Activated CD8-positive, alpha-beta memory T cell treated with anti-CD3 and anti-CD28 coated beads, Interleukin-2, amount 10 ng/mL, durations not matched to agents 7 days and 5 days (primary cell): ENCODE results near the gene SLCO6A1. TPM values are rescaled to one million over a fixed set of nuclear protein-coding genes. Genes with fewer than 3 reads are reported as not detected.

Experiments used
- ATAC-seq: fragments of 150-1000 bp; cut with Tn5 transposase; one replicate; pipeline ENCODE4 v1.10.0; 2021; ENCODE audit warnings: moderate library complexity
- CTCF ChIA-PET: fragments of 350-600 bp; sonication (Branson Sonifier 250); formaldehyde crosslinking; loops from one replicate; lab custom pipeline; 2021; ENCODE audit warnings: antibody characterized with exemption; lab: Charles Lee
- DNase-seq: peaks from one replicate; pipeline ENCODE4 v3.0.0-alpha.2; 2020
- H3K27ac Mint-ChIP-seq: one replicate; pipeline ENCODE4 v1.8.0; 2021; ENCODE audit warnings: mild to moderate bottlenecking, mixed read lengths
- H3K27me3 Mint-ChIP-seq: one replicate; pipeline ENCODE4 v1.8.0; 2021; ENCODE audit warnings: mixed read lengths
- H3K36me3 Mint-ChIP-seq: one replicate; pipeline ENCODE4 v1.8.0; 2021; ENCODE audit warnings: mild to moderate bottlenecking, mixed read lengths
- H3K4me1 Mint-ChIP-seq: one replicate; pipeline ENCODE4 v1.8.0; 2021; ENCODE audit warnings: mixed read lengths
- H3K4me3 Mint-ChIP-seq: one replicate; pipeline ENCODE4 v1.8.0; 2021; ENCODE audit warnings: mild to moderate bottlenecking, moderate library complexity, mixed read lengths
- H3K9me3 Mint-ChIP-seq: one replicate; pipeline ENCODE4 v1.8.0; 2022; ENCODE audit warnings: low read depth, mixed read lengths
- total RNA-seq, 2 experiments: library from RNA; stranded (reverse); gene quantifications; one replicate each; pipeline ENCODE4 v1.2.3, GENCODE V29; 2021

The SLCO6A1 gene
- total RNA-seq: not detected

- Mint-ChIP-seq H3K36me3 (no peaks in the 10 kb centered on the region), H3K4me3 (no peak within 1 kb of the TSS), H3K9me3 (no peaks in the 10 kb centered on the region), H3K27me3 (peaks cover 3% of the 10 kb centered on the region), H3K4me1 (no peaks in the 10 kb centered on the region), H3K27ac (no peak within 1 kb of the TSS)
- CTCF ChIA-PET: no interaction called here
- no peak for DNase-seq
- no peak for ATAC-seq
These were observed at the start of gene SLCO6A1 for GRCh38 chr5:102498271-102499034. TSS of gene SLCO6A1 (minus strand) at chr5:102499001. CDS start at chr5:102498844, 157 bp downstream.

GRCh38 chr5:102547141-102548035 is 48.6 kb upstream of the SLCO6A1 start:
- Mint-ChIP-seq H3K27me3 (peaks cover 2% of the 10 kb centered on the region), H3K36me3 (no peaks in the 10 kb centered on the region), H3K4me1 (no peaks in the 10 kb centered on the region), H3K27ac (no peak overlapping the region), H3K4me3 (no peak overlapping the region), H3K9me3 (no peaks in the 10 kb centered on the region)
- CTCF ChIA-PET: no interaction called here
- no peak for ATAC-seq
- no peak for DNase-seq

GRCh38 chr5:102545175-102545574 is 46.4 kb upstream of the SLCO6A1 start:
- Mint-ChIP-seq H3K27me3 (peaks cover 2% of the 10 kb centered on the region), H3K4me3 (no peak overlapping the region), H3K36me3 (no peaks in the 10 kb centered on the region), H3K9me3 (no peaks in the 10 kb centered on the region), H3K27ac (no peak overlapping the region), H3K4me1 (no peaks in the 10 kb centered on the region)
- no peak for DNase-seq
- CTCF ChIA-PET: interaction anchor here (1.4 kb wide), 1 partner anchor 9 kb away, joined by 3 read pairs; no protein-coding TSS in a partner anchor
- ATAC-seq: no peak

- Mint-ChIP-seq H3K27me3 (peaks cover 10% of the 10 kb centered on the region), H3K4me1 (no peaks in the 10 kb centered on the region)
- ATAC-seq: no peak
These were observed 43.3 kb upstream of the SLCO6A1 start for GRCh38 chr5:102542057-102542456.

GRCh38 chr5:102539996-102540728 is 41.4 kb upstream of the SLCO6A1 start:
- H3K27me3 Mint-ChIP-seq: peaks cover 13% of the 10 kb centered on the region
- CTCF ChIA-PET: no interaction called here

More at GRCh38 chr5:102542057-102542456, 43.3 kb upstream of the SLCO6A1 start:
- no peak overlapping the region for H3K27ac Mint-ChIP-seq
- H3K36me3 Mint-ChIP-seq: no peaks in the 10 kb centered on the region
- H3K9me3 Mint-ChIP-seq: no peaks in the 10 kb centered on the region
- no peak for DNase-seq
- CTCF ChIA-PET: no interaction called here
- H3K4me3 Mint-ChIP-seq: no peak overlapping the region

GRCh38 chr5:102539562-102539961 is 40.8 kb upstream of the SLCO6A1 start:
- no peaks in the 10 kb centered on the region for H3K4me1 Mint-ChIP-seq
- CTCF ChIA-PET: no interaction called here
- peaks cover 13% of the 10 kb centered on the region for H3K27me3 Mint-ChIP-seq
- H3K9me3 Mint-ChIP-seq: no peaks in the 10 kb centered on the region
- no peak overlapping the region for H3K4me3 Mint-ChIP-seq
- ATAC-seq (no peak), DNase-seq (no peak)
- no peak overlapping the region for H3K27ac Mint-ChIP-seq
- H3K36me3 Mint-ChIP-seq: no peaks in the 10 kb centered on the region

More at GRCh38 chr5:102539996-102540728, 41.4 kb upstream of the SLCO6A1 start:
- DNase-seq (no peak), ATAC-seq (no peak)
- Mint-ChIP-seq H3K27ac (no peak overlapping the region), H3K9me3 (no peaks in the 10 kb centered on the region), H3K4me3 (no peak overlapping the region), H3K36me3 (no peaks in the 10 kb centered on the region), H3K4me1 (no peaks in the 10 kb centered on the region)

GRCh38 chr5:102537011-102537410 is 38.2 kb upstream of the SLCO6A1 start:
- H3K9me3 Mint-ChIP-seq: no peaks in the 10 kb centered on the region
- H3K27me3 Mint-ChIP-seq: peaks cover 16% of the 10 kb centered on the region
- H3K36me3 Mint-ChIP-seq: no peaks in the 10 kb centered on the region
- DNase-seq: no peak
- CTCF ChIA-PET: no interaction called here
- no peak overlapping the region for H3K27ac Mint-ChIP-seq
- no peak for ATAC-seq
- H3K4me3 Mint-ChIP-seq: no peak overlapping the region
- no peaks in the 10 kb centered on the region for H3K4me1 Mint-ChIP-seq

- Mint-ChIP-seq H3K27ac (no peak overlapping the region), H3K36me3 (no peaks in the 10 kb centered on the region), H3K9me3 (no peaks in the 10 kb centered on the region), H3K4me1 (no peaks in the 10 kb centered on the region), H3K27me3 (peaks cover 16% of the 10 kb centered on the region), H3K4me3 (no peak overlapping the region)
- no peak for ATAC-seq
- DNase-seq: no peak
- CTCF ChIA-PET: no interaction called here
These were observed 37.6 kb upstream of the SLCO6A1 start for GRCh38 chr5:102536323-102536928.

- Mint-ChIP-seq H3K27me3 (peaks cover 13% of the 10 kb centered on the region), H3K36me3 (no peaks in the 10 kb centered on the region), H3K4me3 (no peak overlapping the region), H3K27ac (no peak overlapping the region), H3K4me1 (no peaks in the 10 kb centered on the region), H3K9me3 (no peaks in the 10 kb centered on the region)
- DNase-seq (no peak), ATAC-seq (no peak)
- CTCF ChIA-PET: no interaction called here
These were observed 33.3 kb upstream of the SLCO6A1 start for GRCh38 chr5:102532123-102532522.

- H3K9me3 Mint-ChIP-seq: no peaks in the 10 kb centered on the region
- H3K27ac Mint-ChIP-seq: no peak overlapping the region
- DNase-seq (no peak), ATAC-seq (no peak)
- CTCF ChIA-PET: no interaction called here
- H3K4me3 Mint-ChIP-seq: no peak overlapping the region
- H3K4me1 Mint-ChIP-seq: no peaks in the 10 kb centered on the region
- no peaks in the 10 kb centered on the region for H3K36me3 Mint-ChIP-seq
- peaks cover 8% of the 10 kb centered on the region for H3K27me3 Mint-ChIP-seq
These were observed 32.7 kb upstream of the SLCO6A1 start for GRCh38 chr5:102531506-102531905.

GRCh38 chr5:102529447-102529846 is 30.6 kb upstream of the SLCO6A1 start:
- H3K27ac Mint-ChIP-seq: no peak overlapping the region
- H3K4me3 Mint-ChIP-seq: no peak overlapping the region
- no peaks in the 10 kb centered on the region for H3K36me3 Mint-ChIP-seq
- H3K4me1 Mint-ChIP-seq: no peaks in the 10 kb centered on the region
- ATAC-seq: no peak
- H3K27me3 Mint-ChIP-seq: peaks cover 8% of the 10 kb centered on the region
- DNase-seq: no peak
- CTCF ChIA-PET: no interaction called here
- H3K9me3 Mint-ChIP-seq: no peaks in the 10 kb centered on the region

GRCh38 chr5:102529031-102529430 is 30.2 kb upstream of the SLCO6A1 start:
- no peak overlapping the region for H3K4me3 Mint-ChIP-seq
- no peaks in the 10 kb centered on the region for H3K4me1 Mint-ChIP-seq
- DNase-seq (no peak), ATAC-seq (no peak)
- no peaks in the 10 kb centered on the region for H3K9me3 Mint-ChIP-seq
- peaks cover 10% of the 10 kb centered on the region for H3K27me3 Mint-ChIP-seq
- CTCF ChIA-PET: no interaction called here
- H3K27ac Mint-ChIP-seq: no peak overlapping the region
- H3K36me3 Mint-ChIP-seq: no peaks in the 10 kb centered on the region

- no peak for DNase-seq
- H3K4me3 Mint-ChIP-seq: no peak overlapping the region
- CTCF ChIA-PET: no interaction called here
- no peaks in the 10 kb centered on the region for H3K9me3 Mint-ChIP-seq
- no peaks in the 10 kb centered on the region for H3K36me3 Mint-ChIP-seq
- ATAC-seq: no peak
- H3K27ac Mint-ChIP-seq: no peak overlapping the region
- H3K4me1 Mint-ChIP-seq: peaks cover under 1% of the 10 kb centered on the region
- peaks cover 10% of the 10 kb centered on the region for H3K27me3 Mint-ChIP-seq
These were observed 29.8 kb upstream of the SLCO6A1 start for GRCh38 chr5:102528600-102528999.
